GM12891 (cell line): ENCODE data around the gene BCL11B.
"Not testable (repeated sequence)": the region's sequence is repeated elsewhere in the genome, so short reads cannot be mapped to it uniquely, and the experiment has no call there.

Experiments
- DNase-seq: peaks from one replicate; pipeline ENCODE4 v3.0.0; 2011; ENCODE audit warnings: low spot score; ENCODE audit not compliant: insufficient read length
- FAIRE-seq: peaks from 2 replicates; lab custom pipeline; 2011; peaks lifted over from hg19 to GRCh38; lab: Jason Lieb, UNC
- PAX5 ChIP-seq: IDR thresholded peaks from 2 replicates; pipeline ENCODE4 v1.6.1; 2011; ENCODE audit warnings: low read length, moderate library complexity, mild to moderate bottlenecking; ENCODE audit not compliant: insufficient read depth, severe bottlenecking
- POLR2A ChIP-seq: IDR thresholded peaks from 2 replicates; pipeline ENCODE4 v1.6.1; 2011; ENCODE audit warnings: low read depth, low read length, control low read depth
- POLR2AphosphoS5 ChIP-seq: IDR thresholded peaks from 2 replicates; pipeline ENCODE4 v1.6.1; 2011; ENCODE audit warnings: low read depth, low read length, control low read depth
- POU2F2 ChIP-seq: IDR thresholded peaks from 2 replicates; pipeline ENCODE4 v1.6.1; 2011; ENCODE audit warnings: low read depth, mild to moderate bottlenecking, control low read depth, low read length, moderate library complexity
- SPI1 ChIP-seq: IDR thresholded peaks from 2 replicates; pipeline ENCODE4 v1.6.1; 2011; ENCODE audit warnings: low read depth, low read length, control low read depth
- TAF1 ChIP-seq: IDR thresholded peaks from 2 replicates; pipeline ENCODE4 v1.6.1; 2011; ENCODE audit warnings: low read depth, low read length, control low read depth

Gene BCL11B

DNA sequence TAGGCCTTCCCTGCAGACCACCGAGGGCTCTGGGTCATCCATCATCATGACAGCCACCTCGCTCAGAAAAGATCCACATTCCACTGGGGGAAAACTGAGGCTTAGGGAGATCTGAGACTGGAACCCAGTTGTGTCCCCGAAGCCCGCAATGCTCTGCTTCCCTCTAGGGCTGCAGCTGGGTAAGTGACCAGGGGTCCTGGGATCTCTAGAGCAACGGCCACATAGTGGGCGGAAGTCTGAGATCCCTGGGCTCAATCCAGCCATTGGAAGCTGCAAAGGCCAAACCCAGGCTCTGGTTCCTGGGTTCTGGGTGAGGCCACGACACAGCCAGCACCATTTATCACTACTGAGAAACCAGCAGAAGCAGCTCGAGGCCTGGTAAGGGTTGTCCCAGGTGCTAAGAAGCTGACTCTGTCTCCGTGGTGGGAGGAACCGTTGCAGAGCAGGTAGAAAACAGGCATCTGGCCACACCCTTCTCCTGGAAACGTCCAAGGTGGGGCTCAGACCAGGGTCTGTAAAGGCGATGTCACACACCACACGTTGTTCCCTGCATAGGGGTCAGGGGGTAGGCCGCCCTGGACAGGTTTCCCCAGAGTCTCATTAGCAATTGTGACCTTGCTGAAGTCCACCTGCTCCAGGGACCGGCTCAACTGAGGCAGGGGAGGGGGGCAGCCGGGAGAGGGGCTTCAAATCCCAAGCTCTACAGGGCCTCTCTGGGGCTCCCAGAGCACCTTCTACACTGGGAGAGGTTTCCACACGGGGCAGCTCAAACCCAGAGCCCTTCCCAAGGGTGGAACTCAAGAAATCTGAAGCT lies 38.6 kb downstream of the BCL11B start:
- FAIRE-seq (no peak), DNase-seq (no peak)
- TF ChIP-seq POLR2A (no peak), POLR2AphosphoS5 (no peak), POU2F2 (no peak), PAX5 (no peak), TAF1 (no peak), SPI1 (no peak)

DNA sequence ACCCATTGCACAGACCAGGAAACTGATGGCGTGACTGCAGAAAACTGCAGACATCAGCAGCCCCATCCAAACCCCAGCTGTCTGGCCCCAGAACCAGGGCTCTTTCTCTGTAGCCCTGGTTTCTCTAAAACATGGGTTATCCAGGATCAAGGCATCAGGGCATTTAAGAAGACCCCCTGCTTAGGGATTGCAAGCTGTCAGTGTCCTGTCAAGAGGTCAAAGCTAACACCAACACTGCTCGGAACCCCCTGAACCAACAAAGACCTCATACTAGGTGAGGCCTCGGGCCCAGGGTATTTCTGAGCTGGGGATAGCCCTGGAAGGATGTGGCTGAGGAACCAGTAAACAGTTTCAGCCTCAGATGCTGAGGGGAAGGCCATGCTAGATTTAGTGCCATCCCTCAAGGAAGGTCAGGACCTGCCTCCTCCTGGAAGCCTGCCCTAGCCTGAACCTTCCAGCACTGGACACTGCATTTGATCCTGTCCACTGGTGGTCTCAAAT lies 39.2 kb downstream of the BCL11B start:
- DNase-seq: no peak
- TF ChIP-seq POLR2A (no peak), POLR2AphosphoS5 (no peak), PAX5 (no peak), SPI1 (no peak), TAF1 (no peak), POU2F2 (no peak)
- FAIRE-seq: no peak

DNA sequence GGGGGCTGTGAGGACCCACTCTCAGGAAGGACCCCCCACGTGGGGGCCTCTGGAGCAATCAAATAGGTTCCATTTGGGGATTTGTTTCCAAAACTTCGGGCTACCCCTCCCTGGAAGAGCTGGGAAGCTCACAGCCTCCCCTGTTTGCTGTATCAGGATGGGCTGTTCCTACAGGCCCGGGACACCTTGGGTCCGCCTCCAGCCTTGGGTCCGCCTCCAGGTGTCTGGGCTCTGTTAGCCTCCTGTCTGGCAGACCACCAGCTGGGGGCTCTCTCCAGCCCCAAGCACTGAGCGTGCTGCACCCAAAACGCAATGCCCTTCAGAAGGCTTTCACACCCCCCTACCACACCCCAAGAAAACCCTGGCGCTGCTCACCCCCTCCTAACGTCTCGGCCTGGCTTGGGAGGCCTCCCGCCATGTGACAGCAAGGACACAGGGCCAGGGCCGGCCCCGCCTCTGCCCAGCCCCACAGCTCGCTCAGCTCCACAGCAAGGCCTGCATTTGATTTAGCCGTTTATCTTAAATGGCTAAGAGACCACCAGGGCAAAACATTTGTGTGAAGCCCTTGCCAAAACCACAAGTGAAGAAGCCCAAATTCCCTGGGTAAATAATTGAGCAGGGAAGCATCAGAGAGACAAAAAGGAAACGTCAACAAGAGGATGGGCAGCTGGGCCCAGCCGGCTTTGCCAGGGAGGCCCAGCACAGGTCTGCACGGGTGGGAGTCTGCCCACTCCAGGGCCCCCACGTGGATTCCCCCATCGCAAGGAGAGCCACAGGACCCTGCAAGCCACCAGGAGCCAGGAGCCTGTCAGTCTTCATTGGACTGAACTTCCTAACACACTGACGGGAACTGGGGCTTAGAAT lies 39.9 kb downstream of the BCL11B start:
- FAIRE-seq: no peak
- TF ChIP-seq SPI1: no peak
- no peak for TF ChIP-seq TAF1
- TF ChIP-seq PAX5: no peak
- TF ChIP-seq POLR2AphosphoS5: no peak
- TF ChIP-seq POLR2A: no peak
- no peak for TF ChIP-seq POU2F2
- DNase-seq: no peak

- TF ChIP-seq PAX5 (no peak), POU2F2 (no peak), POLR2A (no peak), POLR2AphosphoS5 (no peak), SPI1 (no peak), TAF1 (no peak)
- FAIRE-seq: no peak
Measured at GRCh38 chr14:99231161-99231849, 40.7 kb downstream of the BCL11B start.

GRCh38 chr14:99230208-99231151 lies 41.5 kb downstream of the BCL11B start:
- FAIRE-seq (no peak), DNase-seq (no peak)
- no peak for TF ChIP-seq POLR2AphosphoS5
- no peak for TF ChIP-seq POU2F2
- TF ChIP-seq PAX5: no peak
- TF ChIP-seq TAF1: no peak
- no peak for TF ChIP-seq SPI1
- TF ChIP-seq POLR2A: no peak

More at GRCh38 chr14:99231161-99231849, 40.7 kb downstream of the BCL11B start:
- DNase-seq: no peak

GRCh38 chr14:99229654-99230207 lies 42.3 kb downstream of the BCL11B start:
- no peak for DNase-seq
- FAIRE-seq: no peak
- no peak for TF ChIP-seq SPI1
- TF ChIP-seq POU2F2: no peak
- no peak for TF ChIP-seq POLR2A
- TF ChIP-seq PAX5: no peak
- TF ChIP-seq TAF1: no peak
- no peak for TF ChIP-seq POLR2AphosphoS5

DNA sequence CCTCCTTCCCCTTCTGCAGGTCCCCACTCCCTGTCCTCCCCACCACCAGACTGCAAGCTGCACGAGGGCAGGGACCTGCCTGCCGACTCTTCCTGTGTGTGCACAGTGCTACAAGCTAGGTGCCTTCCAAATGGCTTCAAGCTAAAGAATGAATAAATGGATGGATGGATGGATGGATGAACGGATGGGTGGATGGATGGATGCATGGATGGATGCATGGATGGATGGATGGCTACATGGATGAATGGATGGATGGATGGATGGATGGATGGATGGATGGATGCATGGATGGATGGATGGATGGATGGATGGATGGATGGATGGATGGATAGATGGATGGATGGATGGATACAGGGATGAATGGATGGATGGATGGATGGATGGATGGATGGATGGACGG lies 43.2 kb downstream of the BCL11B start:
- FAIRE-seq, DNase-seq: not testable (repeated sequence)

- no peak for FAIRE-seq
- no peak for DNase-seq
- no peak for TF ChIP-seq SPI1
- TF ChIP-seq POU2F2: no peak
- TF ChIP-seq POLR2AphosphoS5: no peak
- TF ChIP-seq TAF1: no peak
- no peak for TF ChIP-seq POLR2A
- no peak for TF ChIP-seq PAX5
Measured at GRCh38 chr14:99226687-99227086, 45.3 kb downstream of the BCL11B start.
